HG03575 (cell line): ENCODE measurements around the gene MRPL22.
A peak's percentile ranks its signal among the peaks of the same experiment; 100 is the strongest.
"Not testable (repeated sequence)": the region's sequence is repeated elsewhere in the genome, so short reads cannot be mapped to it uniquely, and the experiment has no call there.

Experiments used
- ATAC-seq: cut with Tn5 transposase; IDR thresholded peaks from one replicate; pipeline ENCODE4 v1.9.1; 2021; ENCODE audit not compliant: unreplicated experiment, insufficient number of reproducible peaks, low FRiP score; ENCODE audit errors: extremely low read depth

MRPL22 gene

GRCh38 chr5:154937718-154938466, 3.0 kb upstream of the MRPL22 start, which contains the start of gene GEMIN5:
TSS of gene GEMIN5 (minus strand) at chr5:154938211. CDS start at chr5:154938133, 78 bp downstream.
- peak; percentile 75 for ATAC-seq

- ATAC-seq, result not testable (repeated sequence)
Observed at GRCh38 chr5:154939387-154939786, 1.5 kb upstream of the MRPL22 start.

DNA sequence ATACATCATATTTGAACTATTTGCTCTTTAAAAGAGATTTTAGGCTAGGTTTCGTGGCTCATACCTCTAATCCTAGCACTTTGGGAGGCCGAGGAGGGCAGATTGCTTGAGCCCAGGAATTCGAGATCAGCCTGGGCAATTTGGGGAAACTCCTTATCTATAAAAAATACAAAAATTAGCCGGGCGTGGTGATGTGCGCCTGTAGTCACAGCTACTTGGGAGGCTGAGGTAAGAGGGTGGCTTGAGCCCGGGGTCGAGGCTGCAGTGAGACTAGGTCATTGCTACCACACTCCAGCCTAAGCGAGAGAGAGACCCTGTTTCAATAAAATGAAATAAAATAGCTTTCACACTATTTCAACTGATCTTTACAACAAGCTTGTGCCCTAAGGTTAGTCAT, 500 bp upstream of the MRPL22 start:
- no peak for ATAC-seq

- ATAC-seq, result no peak
Observed at GRCh38 chr5:154943527-154943926, 2.7 kb downstream of the MRPL22 start.

DNA sequence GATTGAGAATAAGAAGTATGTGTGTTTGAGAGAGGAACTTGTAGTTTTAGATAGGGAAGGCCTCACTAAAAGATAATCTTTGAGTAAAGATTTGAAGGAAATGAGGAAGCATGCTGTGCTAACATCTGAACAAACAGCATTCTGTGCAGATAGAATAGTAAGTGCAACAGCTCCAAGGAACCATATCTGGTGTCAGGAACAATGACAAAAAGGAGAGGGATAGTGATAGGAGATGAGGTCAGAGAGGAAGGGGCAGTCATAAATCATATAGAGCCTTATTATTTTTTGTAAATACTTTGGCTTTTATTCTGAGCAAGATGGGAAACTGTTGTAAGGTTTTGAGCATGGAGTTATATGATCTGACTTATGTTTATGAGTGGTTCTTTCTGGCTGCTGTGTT, 3.8 kb downstream of the MRPL22 start:
- ATAC-seq, result no peak

- ATAC-seq, result no peak
Observed at GRCh38 chr5:154945695-154946301, 4.9 kb downstream of the MRPL22 start.

- ATAC-seq, result no peak
Observed at GRCh38 chr5:154947778-154948177, 6.9 kb downstream of the MRPL22 start.

DNA sequence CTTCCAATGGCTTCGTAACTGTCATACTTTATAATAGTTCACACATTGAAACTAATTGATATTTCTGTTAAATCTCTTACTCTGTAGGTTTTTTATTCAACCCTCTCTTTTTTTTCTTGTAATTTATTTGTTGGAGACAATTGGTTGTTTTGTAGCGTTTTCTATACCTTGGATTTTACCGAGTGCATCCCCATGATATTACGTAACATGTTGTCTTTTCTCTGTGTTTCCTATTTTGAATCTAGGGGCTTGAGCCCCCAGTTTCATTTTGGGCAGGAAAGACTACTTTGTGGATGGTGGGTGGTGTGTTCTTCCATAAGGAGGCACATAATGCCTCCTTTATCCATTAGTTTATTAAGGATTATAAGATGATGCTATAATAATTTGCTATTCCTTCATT, 7.4 kb downstream of the MRPL22 start:
- no peak for ATAC-seq

DNA sequence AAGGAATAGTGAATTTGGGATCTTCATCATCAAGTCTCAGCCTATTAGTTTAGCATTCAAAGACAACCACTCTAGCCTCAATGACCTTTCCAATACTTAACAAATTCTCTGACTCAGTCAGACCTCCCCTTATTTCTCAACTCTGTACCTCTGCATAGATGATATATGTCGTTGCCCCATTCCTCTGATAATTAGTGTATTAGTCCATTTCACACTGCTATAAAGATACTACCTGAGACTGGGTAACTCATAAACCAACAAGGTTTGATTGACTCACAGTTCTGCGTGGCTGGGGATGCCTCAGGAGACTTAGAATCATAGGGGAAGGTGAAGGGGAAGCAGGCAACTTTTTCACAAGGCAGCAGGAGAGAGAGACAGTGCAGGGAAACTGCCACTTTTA, 8.9 kb downstream of the MRPL22 start:
- ATAC-seq, result no peak

GRCh38 chr5:154956712-154957111, 15.8 kb downstream of the MRPL22 start:
- no peak for ATAC-seq

DNA sequence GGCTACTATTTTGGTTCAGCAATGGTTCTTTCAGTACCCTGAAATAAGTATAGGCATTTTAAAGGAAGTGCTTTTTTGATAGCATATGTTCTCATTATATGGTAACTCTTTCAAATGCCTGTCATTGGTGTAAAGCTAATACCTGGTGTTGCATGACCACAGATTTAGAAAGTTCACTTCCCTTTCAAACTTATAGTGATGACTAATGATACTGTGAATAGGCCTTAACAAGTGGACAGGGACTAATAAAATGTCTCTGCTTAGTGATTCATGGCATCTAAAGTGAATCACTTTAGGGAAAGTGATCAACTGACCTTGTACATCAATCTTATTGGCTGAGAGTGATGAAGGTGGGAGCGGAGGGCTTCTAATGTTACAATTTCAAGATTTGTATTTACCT, 21.6 kb downstream of the MRPL22 start:
- peak; percentile 98 for ATAC-seq

- no peak for ATAC-seq
Observed at GRCh38 chr5:154966081-154966841, 25.4 kb downstream of the MRPL22 start.

GRCh38 chr5:154966874-154967273, 26.0 kb downstream of the MRPL22 start:
- ATAC-seq, result no peak

DNA sequence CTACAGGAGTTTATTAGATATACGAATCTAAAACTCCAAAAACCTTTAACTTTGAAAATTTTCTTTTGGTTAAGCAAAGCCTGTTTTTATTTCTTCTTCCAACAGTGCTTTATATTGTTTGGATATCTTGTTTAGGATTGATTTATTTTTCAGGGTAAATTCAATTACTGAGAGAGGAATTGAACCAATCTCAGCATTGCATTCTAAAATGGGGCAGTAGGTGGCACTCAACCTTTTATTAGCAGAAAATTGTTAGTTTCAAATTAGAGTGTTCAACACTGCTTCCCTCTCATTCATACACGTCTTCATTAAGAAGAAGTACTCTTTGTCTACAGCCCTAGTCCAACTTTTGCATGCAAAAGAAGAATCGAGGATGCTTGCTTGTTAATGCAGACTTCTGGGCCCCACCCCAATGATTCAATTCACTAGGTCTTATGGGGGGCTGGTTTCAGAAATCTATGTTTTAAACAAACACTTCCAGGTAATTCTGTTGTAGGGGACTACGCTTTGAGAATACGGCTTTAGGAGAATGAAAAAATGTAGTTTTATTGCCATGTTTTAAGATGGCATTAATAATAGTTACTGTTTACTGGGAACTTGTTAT, 26.6 kb downstream of the MRPL22 start:
- ATAC-seq, result no peak

GRCh38 chr5:154968953-154969352, 28.1 kb downstream of the MRPL22 start:
- ATAC-seq, result no peak

DNA sequence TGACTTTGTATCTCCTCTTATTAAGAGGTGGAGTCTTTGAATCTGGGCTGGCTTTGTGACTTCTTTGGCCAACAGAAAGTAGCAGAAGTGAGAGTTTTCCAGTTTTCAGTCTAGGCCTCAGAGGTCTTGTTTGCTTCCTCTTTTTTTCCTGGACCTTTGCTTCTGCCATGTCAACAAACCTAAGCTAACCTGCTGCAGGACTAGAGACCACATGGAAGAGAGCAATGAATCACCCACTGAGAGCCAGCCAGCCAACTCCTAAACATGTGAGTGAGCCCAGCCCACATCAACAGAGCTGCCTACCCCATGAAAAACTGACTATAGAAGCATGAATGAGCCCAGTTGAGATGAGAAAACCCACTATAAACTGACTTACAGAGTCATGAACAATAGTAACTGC, 29.9 kb downstream of the MRPL22 start:
- ATAC-seq, result no peak

GRCh38 chr5:154971501-154971900, 30.6 kb downstream of the MRPL22 start:
- no peak for ATAC-seq

GRCh38 chr5:154972476-154973080, 31.7 kb downstream of the MRPL22 start:
- ATAC-seq, result no peak

GRCh38 chr5:154976082-154976481, 35.2 kb downstream of the MRPL22 start:
- not testable (repeated sequence) for ATAC-seq
